Measurements from ENCODE around the gene INCENP. TPM values are rescaled to one million over a fixed set of nuclear protein-coding genes. Genes with fewer than 3 reads are reported as not detected.
A peak's percentile ranks its signal among the peaks of the same experiment; 100 is the strongest.

The INCENP gene
- total and polyA plus RNA-seq, 5 donors from 2014 or later: 1.0 to 36.6 (median 2.5) TPM

GRCh38 chr11:62131170-62131464, 7.3 kb downstream of the INCENP start:
- Histone ChIP-seq H3K4me1 (ENCODE audit: control insufficient read depth, insufficient read depth, low read length, poor library complexity, severe bottlenecking) (peaks cover 5% of the 10 kb centered on the region), H3K27ac (ENCODE audit: insufficient read depth, low read length, poor library complexity, severe bottlenecking) (no peak overlapping the region), H3K27me3 (ENCODE audit: control insufficient read depth, insufficient read depth, low read length) (no peaks in the 10 kb centered on the region), H3K4me3 (ENCODE audit: low read depth, low read length) (no peak overlapping the region), H3K9me3 (ENCODE audit: control insufficient read depth in 2 of 2, low read length in 2 of 2) (no peaks in the 10 kb centered on the region), H3K36me3 (ENCODE audit: control insufficient read depth, insufficient read depth, low read length) (peaks cover 26% of the 10 kb centered on the region)
- peaks cover 34% of the 10 kb centered on the region for H3K36me3 Mint-ChIP-seq
- peak overlapping the region in 1 of 3 donors; percentile 84 for H3K27ac Mint-ChIP-seq
- no peaks in the 10 kb centered on the region for H3K27me3 Mint-ChIP-seq
- H3K9me3 Mint-ChIP-seq: no peaks in the 10 kb centered on the region
- no peak for ATAC-seq (ENCODE audit: low read depth in 2 of 2)
- no peak for DNase-seq
- peak overlapping the region in 1 of 4 donors; percentile 90 for H3K4me3 Mint-ChIP-seq
- H3K4me1 Mint-ChIP-seq: peaks cover 8 to 48% (median 30%) of the 10 kb centered on the region in 4 donors

- no peak overlapping the region for H3K4me3 Mint-ChIP-seq
- no peaks in the 10 kb centered on the region for H3K9me3 Mint-ChIP-seq
- H3K36me3 ChIP-seq (ENCODE audit: control insufficient read depth, insufficient read depth, low read length): peaks cover 28% of the 10 kb centered on the region
- H3K27ac Mint-ChIP-seq: peak overlapping the region in 2 of 3 donors; percentile 56 to 65
- peaks cover 5% of the 10 kb centered on the region for H3K4me1 ChIP-seq (ENCODE audit: control insufficient read depth, insufficient read depth, low read length, poor library complexity, severe bottlenecking)
- H3K36me3 Mint-ChIP-seq: peaks cover 37% of the 10 kb centered on the region
- H3K27me3 ChIP-seq (ENCODE audit: control insufficient read depth, insufficient read depth, low read length): no peaks in the 10 kb centered on the region
- ATAC-seq (ENCODE audit: low read depth in 2 of 2) (no peak), DNase-seq (no peak)
- H3K9me3 ChIP-seq (ENCODE audit: control insufficient read depth in 2 of 2, low read length in 2 of 2): no peaks in the 10 kb centered on the region
- H3K4me1 Mint-ChIP-seq: peaks cover 8 to 40% (median 28%) of the 10 kb centered on the region in 4 donors
- no peaks in the 10 kb centered on the region for H3K27me3 Mint-ChIP-seq
- no peak overlapping the region for H3K27ac ChIP-seq (ENCODE audit: insufficient read depth, low read length, poor library complexity, severe bottlenecking)
- H3K4me3 ChIP-seq (ENCODE audit: low read depth, low read length): no peak overlapping the region
Observed at GRCh38 chr11:62132191-62132590, 8.4 kb downstream of the INCENP start.

DNA sequence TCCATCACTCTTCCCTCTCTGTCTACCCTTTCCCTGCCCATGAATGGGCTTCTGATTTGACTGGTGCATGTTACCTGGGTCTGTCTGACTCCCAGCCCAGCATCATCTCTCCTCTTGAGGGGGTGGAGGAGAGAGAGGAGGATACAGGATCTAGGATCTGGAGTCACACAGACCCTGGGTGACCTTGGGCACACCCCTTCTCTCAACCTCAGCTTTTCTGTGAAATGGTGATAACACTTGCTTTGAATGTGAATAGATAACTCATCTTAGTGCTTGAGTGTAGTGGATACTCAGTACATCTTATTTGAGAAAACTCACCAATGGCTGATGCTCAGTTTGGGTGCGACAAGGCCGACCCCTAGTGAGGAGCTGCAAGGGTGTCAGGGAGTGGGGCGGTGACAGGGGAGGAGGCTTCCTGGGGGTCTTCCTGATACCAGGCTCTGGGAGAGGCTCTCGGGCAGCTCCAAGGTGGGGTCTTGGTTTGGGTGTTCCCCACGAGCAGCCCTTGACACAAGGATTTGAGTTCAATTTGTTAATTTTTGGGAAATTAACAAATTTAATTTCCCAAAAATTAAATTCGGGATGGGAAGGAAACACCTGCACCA, 9.0 kb downstream of the INCENP start:
- H3K36me3 ChIP-seq (ENCODE audit: control insufficient read depth, insufficient read depth, low read length): peaks cover 28% of the 10 kb centered on the region
- H3K9me3 ChIP-seq (ENCODE audit: control insufficient read depth in 2 of 2, low read length in 2 of 2): no peaks in the 10 kb centered on the region
- peak overlapping the region in 2 of 3 donors; percentile 56 to 65 for H3K27ac Mint-ChIP-seq
- no peaks in the 10 kb centered on the region for H3K27me3 ChIP-seq (ENCODE audit: control insufficient read depth, insufficient read depth, low read length)
- no peak overlapping the region for H3K27ac ChIP-seq (ENCODE audit: insufficient read depth, low read length, poor library complexity, severe bottlenecking)
- no peaks in the 10 kb centered on the region for H3K9me3 Mint-ChIP-seq
- DNase-seq: no peak
- H3K4me1 Mint-ChIP-seq: peaks cover 4 to 35% (median 23%) of the 10 kb centered on the region in 4 donors
- peak overlapping the region in 1 of 4 donors; percentile 65 for H3K4me3 Mint-ChIP-seq
- H3K4me3 ChIP-seq (ENCODE audit: low read depth, low read length): no peak overlapping the region
- peaks cover 37% of the 10 kb centered on the region for H3K36me3 Mint-ChIP-seq
- no peaks in the 10 kb centered on the region for H3K27me3 Mint-ChIP-seq
- no peak for ATAC-seq (ENCODE audit: low read depth in 2 of 2)
- peaks cover 5% of the 10 kb centered on the region for H3K4me1 ChIP-seq (ENCODE audit: control insufficient read depth, insufficient read depth, low read length, poor library complexity, severe bottlenecking)

GRCh38 chr11:62133328-62134065, 9.7 kb downstream of the INCENP start:
- Histone ChIP-seq H3K4me3 (ENCODE audit: low read depth, low read length) (no peak overlapping the region), H3K9me3 (ENCODE audit: control insufficient read depth in 2 of 2, low read length in 2 of 2) (no peaks in the 10 kb centered on the region), H3K36me3 (ENCODE audit: control insufficient read depth, insufficient read depth, low read length) (peaks cover 28% of the 10 kb centered on the region), H3K4me1 (ENCODE audit: control insufficient read depth, insufficient read depth, low read length, poor library complexity, severe bottlenecking) (peaks cover 5% of the 10 kb centered on the region), H3K27ac (ENCODE audit: insufficient read depth, low read length, poor library complexity, severe bottlenecking) (no peak overlapping the region), H3K27me3 (ENCODE audit: control insufficient read depth, insufficient read depth, low read length) (no peaks in the 10 kb centered on the region)
- Mint-ChIP-seq H3K36me3 (peaks cover 37% of the 10 kb centered on the region), H3K4me1 (peaks cover 4 to 35% (median 22%) of the 10 kb centered on the region in 4 donors), H3K4me3 (no peak overlapping the region), H3K27me3 (no peaks in the 10 kb centered on the region), H3K9me3 (no peaks in the 10 kb centered on the region), H3K27ac (peak overlapping the region in 2 of 3 donors; percentile 65 to 76)
- no peak for DNase-seq
- ATAC-seq (ENCODE audit: low read depth in 2 of 2): no peak

GRCh38 chr11:62137276-62137861, 13.6 kb downstream of the INCENP start:
- H3K4me1 Mint-ChIP-seq: peaks cover 0 to 21% (median 13%) of the 10 kb centered on the region in 4 donors
- H3K27me3 ChIP-seq (ENCODE audit: control insufficient read depth, insufficient read depth, low read length): no peaks in the 10 kb centered on the region
- peaks cover 5% of the 10 kb centered on the region for H3K4me1 ChIP-seq (ENCODE audit: control insufficient read depth, insufficient read depth, low read length, poor library complexity, severe bottlenecking)
- H3K27ac ChIP-seq (ENCODE audit: insufficient read depth, low read length, poor library complexity, severe bottlenecking): no peak overlapping the region
- H3K9me3 Mint-ChIP-seq: no peaks in the 10 kb centered on the region
- H3K27ac Mint-ChIP-seq: peak overlapping the region in 1 of 3 donors; percentile 75
- no peak overlapping the region for H3K4me3 Mint-ChIP-seq
- no peak overlapping the region for H3K4me3 ChIP-seq (ENCODE audit: low read depth, low read length)
- H3K36me3 Mint-ChIP-seq: peaks cover 16% of the 10 kb centered on the region
- H3K36me3 ChIP-seq (ENCODE audit: control insufficient read depth, insufficient read depth, low read length): peaks cover 38% of the 10 kb centered on the region
- H3K9me3 ChIP-seq (ENCODE audit: control insufficient read depth in 2 of 2, low read length in 2 of 2): no peaks in the 10 kb centered on the region
- H3K27me3 Mint-ChIP-seq: no peaks in the 10 kb centered on the region
- ATAC-seq (ENCODE audit: low read depth in 2 of 2) (no peak), DNase-seq (no peak)

GRCh38 chr11:62137881-62138629, 14.2 kb downstream of the INCENP start:
- Mint-ChIP-seq H3K4me1 (peaks cover 0 to 15% (median 10%) of the 10 kb centered on the region in 4 donors), H3K4me3 (no peak overlapping the region), H3K27me3 (no peaks in the 10 kb centered on the region), H3K27ac (no peak overlapping the region), H3K9me3 (no peaks in the 10 kb centered on the region), H3K36me3 (peaks cover 10% of the 10 kb centered on the region)
- H3K4me1 ChIP-seq (ENCODE audit: control insufficient read depth, insufficient read depth, low read length, poor library complexity, severe bottlenecking): peaks cover 5% of the 10 kb centered on the region
- no peak overlapping the region for H3K4me3 ChIP-seq (ENCODE audit: low read depth, low read length)
- H3K36me3 ChIP-seq (ENCODE audit: control insufficient read depth, insufficient read depth, low read length): peaks cover 40% of the 10 kb centered on the region
- no peak for DNase-seq
- no peak overlapping the region for H3K27ac ChIP-seq (ENCODE audit: insufficient read depth, low read length, poor library complexity, severe bottlenecking)
- no peaks in the 10 kb centered on the region for H3K27me3 ChIP-seq (ENCODE audit: control insufficient read depth, insufficient read depth, low read length)
- no peak for ATAC-seq (ENCODE audit: low read depth in 2 of 2)
- H3K9me3 ChIP-seq (ENCODE audit: control insufficient read depth in 2 of 2, low read length in 2 of 2): no peaks in the 10 kb centered on the region

DNA sequence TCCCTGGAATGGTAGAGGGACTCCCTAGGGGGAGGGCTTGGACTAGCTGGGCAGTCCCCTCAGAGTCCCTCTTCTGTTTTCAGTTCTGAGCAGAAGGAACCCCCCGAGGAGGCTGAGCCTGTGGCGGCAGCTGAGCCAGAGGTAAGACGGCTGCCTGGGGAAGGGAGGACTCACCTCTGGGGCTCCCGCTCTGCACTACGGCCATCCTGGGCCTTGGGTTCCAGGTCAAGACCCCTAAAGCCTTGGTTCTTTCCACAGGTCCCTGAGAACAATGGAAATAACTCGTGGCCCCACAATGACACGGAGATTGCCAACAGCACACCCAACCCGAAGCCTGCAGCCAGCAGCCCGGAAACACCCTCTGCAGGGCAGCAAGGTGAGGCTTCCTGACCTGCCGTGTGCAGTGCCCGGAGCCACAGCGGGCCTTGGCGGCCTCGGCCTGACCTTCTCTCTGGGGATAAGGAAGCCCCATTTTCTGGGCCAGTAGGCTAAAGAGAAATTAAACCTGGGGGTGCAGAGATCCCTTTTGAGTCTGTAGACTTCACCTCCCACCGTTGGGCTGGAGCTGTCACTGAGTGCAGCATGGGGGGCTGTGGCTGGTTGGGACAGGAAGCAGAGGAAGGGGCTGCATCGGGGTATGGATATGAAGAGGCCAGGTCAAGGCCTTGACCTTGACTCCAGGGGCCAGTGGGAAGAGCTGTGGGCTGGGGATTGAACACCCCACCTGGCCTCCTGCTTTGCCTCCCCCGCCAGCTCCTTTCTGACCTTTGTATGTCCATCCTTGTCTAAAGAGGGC, 15.0 kb downstream of the INCENP start:
- DNase-seq (no peak), ATAC-seq (ENCODE audit: low read depth in 2 of 2) (no peak)
- H3K4me3 Mint-ChIP-seq: no peak overlapping the region
- H3K27me3 Mint-ChIP-seq: no peaks in the 10 kb centered on the region
- H3K4me1 Mint-ChIP-seq: peaks cover 0 to 13% (median 9%) of the 10 kb centered on the region in 4 donors
- Histone ChIP-seq H3K4me1 (ENCODE audit: control insufficient read depth, insufficient read depth, low read length, poor library complexity, severe bottlenecking) (peaks cover 2% of the 10 kb centered on the region), H3K36me3 (ENCODE audit: control insufficient read depth, insufficient read depth, low read length) (peaks cover 40% of the 10 kb centered on the region), H3K27ac (ENCODE audit: insufficient read depth, low read length, poor library complexity, severe bottlenecking) (no peak overlapping the region), H3K9me3 (ENCODE audit: control insufficient read depth in 2 of 2, low read length in 2 of 2) (no peaks in the 10 kb centered on the region), H3K27me3 (ENCODE audit: control insufficient read depth, insufficient read depth, low read length) (no peaks in the 10 kb centered on the region), H3K4me3 (ENCODE audit: low read depth, low read length) (no peak overlapping the region)
- peaks cover 14% of the 10 kb centered on the region for H3K36me3 Mint-ChIP-seq
- no peak overlapping the region for H3K27ac Mint-ChIP-seq
- H3K9me3 Mint-ChIP-seq: no peaks in the 10 kb centered on the region
